ENCODE measurements around the gene TAF9. TPM values are rescaled to one million over a fixed set of nuclear protein-coding genes. Genes with fewer than 3 reads are reported as not detected.
"Not testable (repeated sequence)": the region's sequence is repeated elsewhere in the genome, so short reads cannot be mapped to it uniquely, and the experiment has no call there.

TAF9 gene
- total RNA-seq, 2 donors from 2014 or later, result 31.2 to 42.1 TPM

DNA sequence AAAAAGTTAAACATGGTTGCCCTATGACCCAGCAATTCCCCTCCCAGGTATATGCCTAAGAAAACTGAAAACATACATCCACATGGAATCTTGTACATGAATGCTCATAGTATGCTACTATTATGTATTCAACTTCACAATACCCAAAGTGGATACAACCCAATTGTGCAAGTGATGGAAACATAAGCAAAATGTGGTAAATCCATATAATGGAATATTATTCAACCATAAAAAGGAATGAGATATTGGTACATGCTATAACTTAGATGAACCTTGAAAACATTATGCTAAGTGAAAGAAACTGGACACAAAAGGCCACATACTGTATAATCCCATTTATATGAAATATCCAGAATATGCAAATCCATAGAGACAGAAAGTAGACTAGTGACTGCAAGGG, 18.7 kb downstream of the TAF9 start:
- no peak for DNase-seq
- no peak for ATAC-seq
- intact Hi-C loops (cut with DNase I), result no loop called here

DNA sequence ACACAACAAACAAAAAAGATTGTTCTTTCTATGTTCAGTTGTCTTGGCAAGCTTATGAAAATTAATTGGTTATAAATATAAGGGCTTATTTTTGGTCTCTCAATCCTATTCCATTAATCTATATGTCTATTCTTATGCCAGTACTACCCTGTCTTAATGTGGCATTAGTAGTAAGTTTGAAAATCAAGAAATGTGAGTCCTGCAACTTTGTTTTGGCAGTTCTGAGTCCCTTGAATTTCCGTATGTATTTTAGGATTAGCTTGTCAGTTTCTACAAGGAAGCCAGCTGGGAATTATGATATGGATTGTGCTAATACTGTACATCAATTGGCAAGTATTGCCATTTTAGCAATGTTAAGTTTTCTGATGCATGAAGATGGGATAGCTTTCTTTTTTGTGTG, 26.2 kb downstream of the TAF9 start:
- no peak for ATAC-seq

DNA sequence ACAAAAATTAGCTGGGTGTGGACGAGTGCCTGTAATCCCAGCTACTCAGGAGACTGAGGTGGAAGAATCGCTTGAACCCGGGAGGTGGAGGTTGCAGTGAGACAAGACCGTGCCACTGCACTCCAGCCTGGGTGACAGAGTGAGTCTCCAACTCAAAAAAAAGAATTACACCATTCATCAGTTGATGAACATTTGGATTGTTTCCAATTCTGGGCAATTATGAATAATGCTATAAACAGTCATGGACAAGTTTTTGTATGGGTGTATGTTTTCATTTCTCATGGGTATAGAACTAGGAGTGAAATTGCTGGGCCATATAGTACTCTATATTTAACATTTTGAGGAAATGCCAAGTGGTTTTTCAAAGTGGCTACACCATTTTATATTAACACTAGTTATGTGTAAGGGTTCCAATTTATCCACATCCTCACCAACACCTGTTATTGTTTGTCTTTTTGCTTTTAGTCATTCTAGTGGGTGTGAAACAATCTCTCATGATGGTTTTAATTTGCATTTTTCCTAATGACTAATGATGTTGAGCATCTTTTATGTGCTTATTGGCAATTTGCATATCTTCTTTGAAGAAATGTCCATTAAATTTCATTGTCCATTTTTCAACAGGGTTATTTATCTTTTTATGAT, 27.7 kb downstream of the TAF9 start:
- intact Hi-C loops (cut with DNase I), result no loop called here
- no peak for ATAC-seq
- DNase-seq, result no peak

More for the DNA sequence above, 26.2 kb downstream of the TAF9 start:
- intact Hi-C loops (cut with DNase I), result no loop called here
- DNase-seq, result no peak

DNA sequence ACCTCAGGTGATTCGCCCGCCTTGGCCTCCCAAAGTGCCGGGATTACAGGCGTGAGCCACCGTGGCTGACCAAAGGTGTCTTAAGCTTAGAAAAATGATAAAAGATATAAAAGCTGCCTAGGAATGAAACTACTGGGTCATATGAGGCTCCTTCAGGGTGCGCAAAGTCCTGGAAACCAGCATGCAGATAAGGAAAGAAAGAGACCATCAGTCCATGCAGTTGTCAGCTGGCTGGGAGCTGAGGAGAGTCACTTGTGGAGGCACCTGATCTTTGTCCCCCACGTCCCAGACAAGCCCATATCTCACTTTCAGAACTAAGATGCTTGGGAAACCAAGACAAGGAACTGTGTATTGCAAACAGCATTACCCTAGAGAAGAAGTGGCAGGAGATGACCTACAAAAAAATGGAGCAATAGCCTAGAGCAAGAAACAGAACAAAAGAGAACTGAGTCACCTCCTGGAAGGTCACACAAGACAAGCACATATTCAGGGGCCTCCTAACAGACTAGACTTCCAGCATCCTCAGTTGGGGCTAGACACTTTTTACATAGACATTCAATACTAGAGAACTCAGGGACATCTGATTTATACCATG, 33.9 kb downstream of the TAF9 start:
- no peak for ATAC-seq

DNA sequence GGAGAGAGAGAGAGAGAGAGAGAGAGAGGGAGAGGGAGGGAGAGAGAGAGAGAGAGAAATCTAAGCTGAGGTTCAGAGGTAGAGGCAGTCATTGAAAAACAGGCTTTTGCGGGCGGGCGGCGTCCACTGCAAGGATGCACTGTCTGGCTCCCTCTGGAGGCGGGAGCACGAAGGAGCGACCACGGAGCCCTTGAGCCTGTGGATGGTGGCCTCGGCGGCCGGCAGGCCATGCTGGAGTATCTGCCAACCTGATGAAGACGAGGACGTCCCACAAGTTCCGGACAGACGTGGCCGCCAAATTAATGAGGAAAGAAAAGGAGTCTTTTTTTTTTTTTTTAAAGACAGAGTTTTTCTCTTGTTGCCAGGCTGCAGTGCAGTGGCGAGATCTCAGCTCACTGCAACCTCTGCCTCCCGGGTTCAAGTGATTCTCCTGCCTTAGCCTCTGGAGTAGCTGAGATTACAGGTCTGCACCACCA, 34.5 kb downstream of the TAF9 start:
- intact Hi-C loops (cut with DNase I), result loop anchor here in 1 of 2 donors (2.0 to 10.0 kb wide), 3 partner anchors 120 to 292 kb away; partner anchors contain the start of gene SLC30A5
- ATAC-seq, result peak; percentile 89 to 90
- DNase-seq, result peak; percentile 90

More for the DNA sequence above, 33.9 kb downstream of the TAF9 start:
- no peak for DNase-seq
- intact Hi-C loops (cut with DNase I), result loop anchor here in 1 of 2 donors (2.0 to 10.0 kb wide), 3 partner anchors 121 to 293 kb away; partner anchors contain the start of gene SLC30A5

DNA sequence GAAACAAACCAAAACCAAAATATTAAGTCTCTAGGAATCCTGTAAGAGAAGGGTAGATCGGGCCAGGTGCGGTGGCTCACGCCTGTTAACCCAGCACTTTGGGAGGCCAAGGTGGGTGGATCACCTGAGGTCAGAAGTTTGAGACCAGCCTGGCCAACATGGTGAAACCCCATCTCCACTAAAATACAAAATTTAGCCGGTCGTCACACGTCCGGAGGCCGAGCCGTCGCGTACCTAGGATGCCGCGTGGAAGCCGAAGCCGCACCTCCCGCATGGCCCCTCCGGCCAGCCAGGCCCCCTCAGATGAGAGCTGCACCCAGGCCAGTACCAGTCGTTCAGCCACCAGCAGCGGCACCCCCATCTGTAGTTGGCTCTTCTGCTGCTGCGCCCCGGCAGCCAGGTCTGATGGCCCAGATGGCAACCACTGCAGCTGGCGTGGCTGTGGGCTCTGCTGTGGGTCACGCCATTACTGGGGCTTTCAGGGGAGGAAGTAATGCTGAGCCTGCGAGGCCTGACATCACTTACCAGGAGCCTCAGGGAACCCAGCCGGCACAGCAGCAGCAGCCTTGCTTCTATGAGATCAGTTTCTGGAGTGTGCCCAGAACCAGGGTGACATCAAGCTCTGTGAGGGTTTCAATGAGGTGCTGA, 35.5 kb downstream of the TAF9 start:
- not testable (repeated sequence) for DNase-seq
- ATAC-seq, result peak in 1 of 2 donors; percentile 31
- intact Hi-C loops (cut with DNase I), result loop anchor here in 1 of 2 donors (2.0 to 10.0 kb wide), 3 partner anchors 119 to 291 kb away; partner anchors contain the start of gene SLC30A5

DNA sequence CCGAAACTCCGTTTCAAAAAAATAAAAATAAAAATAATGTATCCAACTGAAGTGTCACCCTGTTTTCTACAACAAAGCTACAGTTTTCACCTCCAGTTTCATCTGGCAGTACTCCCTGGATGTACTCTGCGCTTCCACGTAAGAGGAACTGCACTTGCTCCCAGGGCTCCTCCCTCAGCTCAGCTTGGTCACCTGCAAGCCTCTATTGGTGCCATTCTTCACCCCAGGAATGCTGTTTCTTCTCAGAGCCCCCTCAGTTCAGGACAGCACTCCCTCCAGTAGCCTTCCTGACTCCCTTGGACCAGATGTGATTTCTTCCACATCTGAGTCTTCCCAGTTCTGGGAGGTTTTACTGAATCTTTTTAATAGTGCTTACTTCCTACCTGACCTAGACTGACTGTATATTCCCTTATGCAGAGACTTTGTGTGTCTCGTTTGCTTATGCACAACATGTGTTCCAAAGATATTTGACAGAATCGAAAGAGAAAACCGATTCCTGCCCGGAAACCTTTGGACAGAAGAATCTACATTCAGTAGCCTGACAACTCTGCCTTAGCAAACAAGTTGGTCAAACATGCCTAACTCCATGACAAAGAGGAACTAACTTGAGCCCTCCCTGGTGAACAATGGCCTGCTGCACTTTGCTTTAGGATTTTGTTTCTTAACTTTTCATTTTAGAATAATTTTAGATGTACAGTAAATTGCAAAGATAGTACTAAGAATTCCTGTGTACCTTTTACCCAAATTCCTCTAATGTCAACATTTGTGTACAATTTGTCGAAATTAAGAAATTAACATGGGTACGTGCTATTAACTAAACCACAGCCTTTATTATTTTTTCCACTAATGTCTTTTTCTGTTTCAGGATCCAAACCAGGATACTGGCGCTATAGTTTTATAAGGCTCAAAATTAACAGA, 37.5 kb downstream of the TAF9 start:
- no peak for DNase-seq
- intact Hi-C loops (cut with DNase I), result loop anchor here in 1 of 2 donors (10.0 kb wide), 2 partner anchors 117 to 237 kb away; partner anchors contain the start of gene SLC30A5
- ATAC-seq, result no peak

DNA sequence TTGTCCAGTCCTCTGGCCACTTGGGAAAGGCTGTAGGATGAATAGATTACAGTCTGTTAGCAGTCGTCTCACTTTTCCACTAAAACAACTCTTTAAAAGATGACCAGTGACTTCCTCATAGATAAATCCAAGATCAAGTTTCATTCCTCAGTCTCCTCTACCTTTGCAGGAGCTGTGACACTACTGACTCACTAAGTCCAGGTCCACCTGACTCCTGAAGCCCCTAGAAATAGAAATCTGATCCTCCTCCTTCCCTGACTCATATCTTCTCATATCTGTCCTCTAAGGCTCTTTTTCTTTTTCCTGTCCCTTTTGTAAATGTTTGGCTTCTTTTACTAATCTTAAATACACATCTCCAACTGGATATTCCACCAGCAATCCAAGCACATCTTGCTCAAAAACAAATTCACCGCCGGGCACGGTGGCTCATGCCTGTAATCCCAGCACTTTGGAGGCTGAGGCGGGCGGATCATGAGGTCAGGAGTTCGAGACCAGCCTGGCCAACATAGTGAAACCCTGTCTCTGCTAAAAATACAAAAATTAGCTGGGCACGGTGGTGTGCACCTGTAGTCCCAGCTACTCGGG, 39.3 kb downstream of the TAF9 start:
- DNase-seq (no peak), ATAC-seq (no peak)
- intact Hi-C loops (cut with DNase I), result loop anchor here in 1 of 2 donors (10.0 kb wide), 2 partner anchors 115 to 235 kb away; partner anchors contain the start of gene SLC30A5

DNA sequence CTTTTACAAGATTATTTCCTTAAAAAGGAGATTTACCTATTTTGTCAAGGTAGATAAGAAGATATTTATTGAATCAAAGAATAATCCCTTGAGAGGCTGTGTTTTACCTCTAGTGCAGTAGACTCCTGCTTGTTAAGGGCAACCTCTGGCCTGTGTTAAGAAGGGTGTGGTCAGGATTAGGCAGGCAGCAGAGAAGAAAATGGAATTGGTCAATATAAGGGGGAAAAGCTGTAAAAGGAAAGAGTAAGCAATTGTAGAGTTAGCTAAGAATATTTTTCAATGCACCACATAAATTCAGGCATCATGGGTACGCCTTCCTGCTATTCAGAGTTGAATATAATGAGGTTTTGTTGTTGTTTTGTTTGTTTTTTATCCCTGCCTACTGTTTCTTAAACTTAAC, 43.0 kb downstream of the TAF9 start:
- no peak for ATAC-seq
- DNase-seq, result no peak
- intact Hi-C loops (cut with DNase I), result no loop called here

DNA sequence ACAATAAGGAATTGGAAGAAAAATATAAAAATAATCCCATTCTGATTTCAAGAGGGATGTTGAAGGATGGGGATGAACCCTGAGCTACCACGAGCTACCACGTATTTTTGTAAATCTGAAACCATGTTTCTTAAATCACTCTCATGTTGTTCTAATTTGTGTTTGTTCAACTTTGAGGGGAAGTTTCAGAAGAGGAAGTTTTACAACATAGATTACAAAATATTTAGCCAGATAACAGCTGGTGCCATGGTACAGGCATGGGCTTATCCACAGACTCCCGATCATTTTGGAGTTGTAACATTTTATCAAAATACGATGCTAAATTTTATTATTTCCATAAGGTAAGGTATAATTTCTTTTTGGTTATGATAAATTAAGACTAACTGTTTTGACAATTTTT, 51.9 kb downstream of the TAF9 start:
- intact Hi-C loops (cut with DNase I), result no loop called here

DNA sequence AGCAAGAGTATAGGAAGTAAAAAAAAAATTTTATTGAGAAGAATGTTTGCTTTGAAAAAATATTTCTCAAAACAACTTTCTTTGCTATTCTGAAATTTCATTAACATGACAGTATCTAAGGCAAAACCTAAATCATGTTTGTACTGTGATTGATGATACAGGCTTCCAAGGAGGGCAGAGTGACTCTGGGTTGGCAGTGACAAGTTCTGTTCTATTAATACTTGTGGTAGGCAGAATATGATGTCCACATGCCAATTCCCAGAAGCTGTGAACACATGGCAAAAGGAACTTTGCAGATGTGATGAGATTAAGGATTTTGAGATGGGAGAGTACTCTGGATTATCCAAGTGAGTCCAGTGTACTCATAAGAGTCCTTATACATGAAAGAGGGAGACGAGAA, 53.3 kb downstream of the TAF9 start:
- ATAC-seq, result no peak
- intact Hi-C loops (cut with DNase I), result no loop called here
- DNase-seq, result no peak

More for the DNA sequence above, 51.9 kb downstream of the TAF9 start:
- DNase-seq (no peak), ATAC-seq (no peak)

Other genes starting within 250 kb of the TAF9 start
- 1 to 10 TPM; 1.9 to 3.0 TPM for gene CCNB1, start 202.4 kb downstream of the TAF9 start, total RNA-seq
- 1 to 10 TPM; 2.5 to 3.4 TPM for gene CENPH, start 179.9 kb downstream of the TAF9 start, total RNA-seq
- gene CDK7, start 134.6 kb downstream of the TAF9 start, total RNA-seq, result 10 to 100 TPM; 11.1 to 14.4 TPM
- gene CCDC125, start 36.7 kb downstream of the TAF9 start, total RNA-seq, result 1 to 10 TPM; 3.5 to 3.7 TPM
- gene AK6, start within 50 bp of the TAF9 start, total RNA-seq, result 10 to 100 TPM; 34.4 to 36.1 TPM
- gene RAD17, start 298 bp upstream of the TAF9 start, total RNA-seq, result 10 to 100 TPM; 15.0 to 17.4 TPM
- 1 to 10 TPM; 2.0 to 2.2 TPM for gene MARVELD2, start 45.6 kb upstream of the TAF9 start, total RNA-seq
- 1 to 10 TPM; 1.7 to 2.0 TPM for gene OCLN, start 123.3 kb upstream of the TAF9 start, total RNA-seq
- gene GTF2H2C, start 190.7 kb upstream of the TAF9 start, total RNA-seq, result 10 to 100 TPM; 14.6 to 17.0 TPM

All from left cardiac atrium (tissue), 4 donors.